Ovary (tissue), 3 donors: ENCODE measurements around the gene ASIC1.

Source experiments
- EP300 ChIP-seq: sonication (generic); formaldehyde crosslinking; IDR thresholded peaks from one replicate; pipeline ENCODE4 v1.6.1; 2017; ENCODE audit warnings: antibody characterized with exemption
- POLR2A ChIP-seq: fragments of 450-650 bp; IDR thresholded peaks from one replicate; pipeline ENCODE4 v1.6.1; 2017; ENCODE audit warnings: antibody characterized with exemption, mild to moderate bottlenecking, moderate library complexity
- TF ChIP-seq, protein P1 (sequence below), 3 donors: fragments of 450-650 bp in 2 of 3; fragments of 200-600 bp in 1 of 3; IDR thresholded peaks; one replicate each; pipeline versions ENCODE4 v1.5.1 to v1.8.0; 2016 to 2022; ENCODE audit warnings: antibody characterized with exemption in 3 of 3, mild to moderate bottlenecking in 1 of 3
- donor health status: DM: no; HTN: no; CAD: no.

DNA sequence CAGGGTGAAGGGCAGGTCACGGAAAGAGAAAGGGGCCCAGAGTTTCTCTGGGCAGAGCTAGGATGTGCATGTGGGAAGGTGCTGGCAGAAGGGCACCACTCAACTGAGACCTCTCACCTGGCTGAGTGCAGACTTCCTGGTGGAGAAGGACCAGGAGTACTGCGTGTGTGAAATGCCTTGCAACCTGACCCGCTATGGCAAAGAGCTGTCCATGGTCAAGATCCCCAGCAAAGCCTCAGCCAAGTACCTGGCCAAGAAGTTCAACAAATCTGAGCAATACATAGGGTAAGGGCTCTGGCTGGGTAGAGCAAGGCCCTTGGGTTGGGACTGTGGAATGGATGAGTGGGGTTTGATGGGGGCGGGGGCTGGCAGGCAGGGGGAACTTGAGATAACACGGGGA, 22.4 kb downstream of the ASIC1 start:
- TF ChIP-seq POLR2A (no peak), EP300 (no peak)
- TF ChIP-seq, protein P1, sequence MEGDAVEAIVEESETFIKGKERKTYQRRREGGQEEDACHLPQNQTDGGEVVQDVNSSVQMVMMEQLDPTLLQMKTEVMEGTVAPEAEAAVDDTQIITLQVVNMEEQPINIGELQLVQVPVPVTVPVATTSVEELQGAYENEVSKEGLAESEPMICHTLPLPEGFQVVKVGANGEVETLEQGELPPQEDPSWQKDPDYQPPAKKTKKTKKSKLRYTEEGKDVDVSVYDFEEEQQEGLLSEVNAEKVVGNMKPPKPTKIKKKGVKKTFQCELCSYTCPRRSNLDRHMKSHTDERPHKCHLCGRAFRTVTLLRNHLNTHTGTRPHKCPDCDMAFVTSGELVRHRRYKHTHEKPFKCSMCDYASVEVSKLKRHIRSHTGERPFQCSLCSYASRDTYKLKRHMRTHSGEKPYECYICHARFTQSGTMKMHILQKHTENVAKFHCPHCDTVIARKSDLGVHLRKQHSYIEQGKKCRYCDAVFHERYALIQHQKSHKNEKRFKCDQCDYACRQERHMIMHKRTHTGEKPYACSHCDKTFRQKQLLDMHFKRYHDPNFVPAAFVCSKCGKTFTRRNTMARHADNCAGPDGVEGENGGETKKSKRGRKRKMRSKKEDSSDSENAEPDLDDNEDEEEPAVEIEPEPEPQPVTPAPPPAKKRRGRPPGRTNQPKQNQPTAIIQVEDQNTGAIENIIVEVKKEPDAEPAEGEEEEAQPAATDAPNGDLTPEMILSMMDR (IDR thresholded peaks at IDR 0.05): no peak
